Spleen (tissue), 11 donors: ENCODE results near the gene HSPD1. TPM values are rescaled to one million over a fixed set of nuclear protein-coding genes. Genes with fewer than 3 reads are reported as not detected.
A peak's percentile ranks its signal among the peaks of the same experiment; 100 is the strongest.

Source experiments
- DNase-seq: peaks from one replicate; pipeline ENCODE4 v3.0.0-alpha.2; 2020
- H3K27ac ChIP-seq, 8 donors: fragments of 200-600 bp; sonication (generic) in 7 of 8; 1 replicate in 4 of 8; 2 replicates in 4 of 8; pipeline versions ENCODE4 v1.5.0 to v1.8.0; 2016 to 2021; ENCODE audit warnings: inconsistent platforms in 4 of 8, mild to moderate bottlenecking in 4 of 8, moderate library complexity in 1 of 8
- H3K27me3 ChIP-seq, 7 donors: fragments of 200-600 bp; sonication (generic) in 6 of 7; replicated peaks in 1 of 7; 1 replicate in 4 of 7; 2 replicates in 3 of 7; pipeline versions ENCODE4 v1.5.0 to v1.8.0; 2016 to 2021; ENCODE audit warnings: inconsistent platforms in 3 of 7, mild to moderate bottlenecking in 1 of 7
- H3K36me3 ChIP-seq, 6 donors: fragments of 200-600 bp; sonication (generic) in 5 of 6; 1 replicate in 4 of 6; 2 replicates in 2 of 6; pipeline versions ENCODE4 v1.5.0 to v1.8.0; 2016 to 2021; ENCODE audit warnings: inconsistent platforms in 2 of 6
- H3K4me1 ChIP-seq, 6 donors: fragments of 200-600 bp; sonication (generic) in 5 of 6; 1 replicate in 3 of 6; 2 replicates in 3 of 6; pipeline versions ENCODE4 v1.5.0 to v1.8.0; 2016 to 2021; ENCODE audit warnings: inconsistent platforms in 3 of 6
- H3K4me3 ChIP-seq, 8 donors: fragments of 200-600 bp; sonication (generic) in 7 of 8; 1 replicate in 4 of 8; 2 replicates in 4 of 8; pipeline versions ENCODE4 v1.5.0 to v1.8.0; 2016 to 2021; ENCODE audit warnings: inconsistent platforms in 4 of 8, mild to moderate bottlenecking in 4 of 8, moderate library complexity in 2 of 8
- H3K9me3 ChIP-seq, 8 donors: fragments of 200-600 bp; sonication (generic) in 7 of 8; 1 replicate in 4 of 8; 2 replicates in 4 of 8; pipeline versions ENCODE4 v1.5.0 to v1.8.0; 2016 to 2021; ENCODE audit warnings: inconsistent platforms in 4 of 8
- CTCF ChIP-seq, 11 experiments: fragments of 200-600 bp in 7 of 11; fragments of 450-650 bp in 4 of 11; sonication (generic) in 4 of 11; IDR thresholded peaks in 8 of 11; conservative IDR thresholded peaks in 3 of 11; 1 replicate in 7 of 11; 2 replicates in 4 of 11; pipeline versions ENCODE4 v1.4.0 to v1.8.0; 2016 to 2021; ENCODE audit warnings: antibody characterized with exemption in 11 of 11, inconsistent platforms in 4 of 11, mild to moderate bottlenecking in 1 of 11
- POLR2A ChIP-seq, 3 donors: fragments of 450-650 bp; IDR thresholded peaks; one replicate each; pipeline ENCODE4 v1.5.1; 2017; ENCODE audit warnings: antibody characterized with exemption in 3 of 3, mild to moderate bottlenecking in 1 of 3
- POLR2AphosphoS5 ChIP-seq, 3 donors: sonication (generic); formaldehyde crosslinking; IDR thresholded peaks; one replicate each; pipeline ENCODE4 v1.5.1; 2017; ENCODE audit warnings: antibody characterized with exemption in 3 of 3
- WGBS, 5 donors: extraction: QIAGEN DNeasy Blood & Tissue Kit in 3 of 5; methylation state at CpG; one replicate each; pipeline versions ENCODE4 v1.1.5 to v1.1.7; 2013 to 2018; 5-methylcytosine and 5-hydroxymethylcytosine counted together
- intact Hi-C: fragments of 100-400 bp; cut with DNase I; formaldehyde crosslinking; loops from one replicate; pipeline ENCODE4 v1.15.0; 2023; ENCODE audit warnings: low total_unique reads
- polyA plus RNA-seq, 3 donors: library from polyadenylated mRNA; stranded (reverse); fragments of 200-250 nt; gene quantifications; one replicate each; pipeline ENCODE4 v1.2.1, GENCODE V29; 2013
- total RNA-seq, 7 donors: library from RNA; depleted of rRNA in 3 of 7; stranded (reverse); fragments of >200 nt in 3 of 7; fragmentation: NEBNext Ultra II Directional in 4 of 7; extraction: Animal tissue kit (Norgen Biotek cat#: 25700) in 4 of 7; gene quantifications; one replicate each; pipeline versions ENCODE4 v1.1.0 to v1.2.1, GENCODE V29; 2016 to 2021
- donor health status: healthy with polysubstance abuse.
- donor health status: DM: no; HTN: no; CAD: no; lungs with moderate emphysema.
- donor health status: DM: no; HTN: no; CAD: no.
- donor health status: Bipolar disorder and iron deficiency.
- donor health status: healthy.
- donor health status: DM: no; HTN: no; CAD: no.
- donor health status: DM: yes; HTN: yes; CAD: no.

Gene HSPD1
- total and polyA plus RNA-seq, 10 donors = 75.2 to 202 (median 117) TPM

GRCh38 chr2:197543206-197543605 is 43.6 kb upstream of the HSPD1 start:
- intact Hi-C loops = no loop called here
- Histone ChIP-seq H3K4me3 (no peak overlapping the region), H3K27me3 (no peaks in the 10 kb centered on the region), H3K36me3 (peaks cover 0 to 100% (median 58%) of the 10 kb centered on the region in 6 donors), H3K4me1 (peaks cover 0 to 9% (median 2%) of the 10 kb centered on the region in 6 donors), H3K9me3 (no peaks in the 10 kb centered on the region), H3K27ac (no peak overlapping the region)
- no peak for TF ChIP-seq POLR2A (IDR thresholded peaks at IDR 0.05)
- no peak for TF ChIP-seq CTCF (IDR thresholded peaks at IDR 0.05 in 8 of 11, conservative IDR thresholded peaks at IDR 0.05 in 3 of 11)
- no peak for TF ChIP-seq POLR2AphosphoS5 (IDR thresholded peaks at IDR 0.05)
- WGBS, 5 donors = 92 to 99% (median 96%) methylated on average over 3 of the region's 3 CpGs
- DNase-seq = no peak

- no peak for DNase-seq
- Histone ChIP-seq H3K27me3 (no peaks in the 10 kb centered on the region), H3K36me3 (peaks cover 0 to 100% (median 57%) of the 10 kb centered on the region in 6 donors), H3K4me3 (no peak overlapping the region), H3K9me3 (no peaks in the 10 kb centered on the region), H3K27ac (no peak overlapping the region), H3K4me1 (peaks cover 0 to 33% (median 5%) of the 10 kb centered on the region in 6 donors)
- 67 to 88% (median 79%) methylated on average over 1 of the region's 1 CpG for WGBS, 5 donors
- TF ChIP-seq POLR2A (IDR thresholded peaks at IDR 0.05) = no peak
- TF ChIP-seq POLR2AphosphoS5 (IDR thresholded peaks at IDR 0.05) = no peak
- TF ChIP-seq CTCF (IDR thresholded peaks at IDR 0.05 in 8 of 11, conservative IDR thresholded peaks at IDR 0.05 in 3 of 11) = no peak
- intact Hi-C loops = no loop called here
Measured at GRCh38 chr2:197539734-197540133, 40.1 kb upstream of the HSPD1 start.

DNA sequence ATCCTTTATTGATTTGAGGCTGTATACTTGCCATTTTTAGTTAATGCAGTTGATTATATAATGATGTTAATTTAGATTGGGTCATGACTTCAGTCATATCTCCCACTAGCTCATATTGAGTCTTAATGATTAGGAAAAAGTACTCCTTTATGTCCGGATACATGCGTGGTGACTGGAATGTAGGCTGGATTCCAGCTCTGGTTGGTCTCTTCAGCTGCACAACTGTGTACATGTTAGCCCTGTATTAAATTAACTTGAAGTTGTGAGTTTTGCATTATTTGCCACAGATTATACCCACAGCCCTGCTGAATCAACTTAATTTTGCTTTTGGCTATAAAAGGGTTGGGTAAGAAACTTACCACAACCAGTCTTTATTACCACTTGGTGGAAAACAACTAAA is 38.8 kb upstream of the HSPD1 start:
- Histone ChIP-seq H3K27ac (peak overlapping the region in 1 of 8 donors; percentile 39), H3K36me3 (peaks cover 0 to 98% (median 47%) of the 10 kb centered on the region in 6 donors), H3K4me3 (no peak overlapping the region), H3K27me3 (no peaks in the 10 kb centered on the region), H3K9me3 (no peaks in the 10 kb centered on the region), H3K4me1 (peaks cover 0 to 46% (median 14%) of the 10 kb centered on the region in 6 donors)
- DNase-seq = no peak
- intact Hi-C loops = no loop called here
- WGBS, 5 donors = 65 to 84% (median 79%) methylated on average over 2 of the region's 2 CpGs
- no peak for TF ChIP-seq CTCF (IDR thresholded peaks at IDR 0.05 in 8 of 11, conservative IDR thresholded peaks at IDR 0.05 in 3 of 11)
- TF ChIP-seq POLR2AphosphoS5 (IDR thresholded peaks at IDR 0.05) = no peak
- TF ChIP-seq POLR2A (IDR thresholded peaks at IDR 0.05) = no peak

- TF ChIP-seq POLR2A (IDR thresholded peaks at IDR 0.05) = no peak
- no peak for TF ChIP-seq CTCF (IDR thresholded peaks at IDR 0.05 in 8 of 11, conservative IDR thresholded peaks at IDR 0.05 in 3 of 11)
- no peak for TF ChIP-seq POLR2AphosphoS5 (IDR thresholded peaks at IDR 0.05)
- no peaks in the 10 kb centered on the region for H3K27me3 ChIP-seq
- H3K36me3 ChIP-seq = peaks cover 0 to 32% (median 8%) of the 10 kb centered on the region in 6 donors
- WGBS, 5 donors = 29 to 54% (median 36%) methylated on average over 2 of the region's 2 CpGs
- peaks cover 12 to 65% (median 39%) of the 10 kb centered on the region in 6 donors for H3K4me1 ChIP-seq
- H3K27ac ChIP-seq = peak overlapping the region in 6 of 8 donors; percentile 95 to 98 (median 96)
- H3K9me3 ChIP-seq = peaks cover 0 to 18% (median 11%) of the 10 kb centered on the region in 8 donors
- H3K4me3 ChIP-seq = peak overlapping the region in 7 of 8 donors; percentile 69 to 92 (median 84)
- intact Hi-C loops = loop anchor here (10.0 kb wide), 1 partner anchor 62 kb away; the partner anchor contains the start of gene COQ10B
- no peak for DNase-seq
Measured at GRCh38 chr2:197517150-197517549, 17.5 kb upstream of the HSPD1 start.
